Measurements from ENCODE around the gene ARCN1.

DNA sequence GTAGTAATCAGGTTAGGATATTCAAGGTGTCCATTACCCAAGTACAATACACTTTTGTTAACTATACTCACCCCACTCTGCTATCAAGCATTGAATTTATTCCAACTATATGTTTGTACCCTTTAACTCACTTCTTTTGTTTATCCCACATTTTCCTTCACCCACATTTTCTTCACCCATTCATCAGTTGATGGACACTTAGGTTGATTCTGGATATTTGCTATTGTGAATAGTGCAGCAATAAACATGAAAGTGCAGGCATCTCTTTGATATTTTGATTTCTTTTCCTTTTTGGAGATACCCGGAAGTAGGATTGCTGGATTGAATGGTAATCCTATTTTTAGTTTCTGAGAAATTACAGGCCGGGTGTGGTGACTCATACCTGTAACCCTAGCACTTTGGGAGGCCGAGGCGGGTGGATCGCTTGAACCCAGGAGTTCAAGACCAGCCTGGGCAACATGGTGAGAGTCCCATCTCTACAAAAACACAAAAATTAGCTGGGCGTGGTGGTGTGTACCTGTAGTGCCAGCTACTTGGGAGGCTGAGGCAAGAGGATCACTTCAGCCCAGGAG is 34.7 kb upstream of the ARCN1 start:
- TF ChIP-seq POLR2A (IDR thresholded peaks at IDR 0.05) (no peak), CTCF (IDR thresholded peaks at IDR 0.05) (no peak)
